ENCODE measurements around the gene ZNHIT6. TPM values are rescaled to one million over a fixed set of nuclear protein-coding genes. Genes with fewer than 3 reads are reported as not detected.
"Not testable (repeated sequence)": the region's sequence is repeated elsewhere in the genome, so short reads cannot be mapped to it uniquely, and the experiment has no call there.

ZNHIT6 gene, protein sequence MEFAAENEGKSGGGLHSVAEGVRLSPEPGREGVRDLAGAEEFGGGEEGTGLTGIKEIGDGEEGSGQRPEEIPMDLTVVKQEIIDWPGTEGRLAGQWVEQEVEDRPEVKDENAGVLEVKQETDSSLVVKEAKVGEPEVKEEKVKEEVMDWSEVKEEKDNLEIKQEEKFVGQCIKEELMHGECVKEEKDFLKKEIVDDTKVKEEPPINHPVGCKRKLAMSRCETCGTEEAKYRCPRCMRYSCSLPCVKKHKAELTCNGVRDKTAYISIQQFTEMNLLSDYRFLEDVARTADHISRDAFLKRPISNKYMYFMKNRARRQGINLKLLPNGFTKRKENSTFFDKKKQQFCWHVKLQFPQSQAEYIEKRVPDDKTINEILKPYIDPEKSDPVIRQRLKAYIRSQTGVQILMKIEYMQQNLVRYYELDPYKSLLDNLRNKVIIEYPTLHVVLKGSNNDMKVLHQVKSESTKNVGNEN
- total RNA-seq: 24.6 and 26.3 TPM in 2 replicates

DNA sequence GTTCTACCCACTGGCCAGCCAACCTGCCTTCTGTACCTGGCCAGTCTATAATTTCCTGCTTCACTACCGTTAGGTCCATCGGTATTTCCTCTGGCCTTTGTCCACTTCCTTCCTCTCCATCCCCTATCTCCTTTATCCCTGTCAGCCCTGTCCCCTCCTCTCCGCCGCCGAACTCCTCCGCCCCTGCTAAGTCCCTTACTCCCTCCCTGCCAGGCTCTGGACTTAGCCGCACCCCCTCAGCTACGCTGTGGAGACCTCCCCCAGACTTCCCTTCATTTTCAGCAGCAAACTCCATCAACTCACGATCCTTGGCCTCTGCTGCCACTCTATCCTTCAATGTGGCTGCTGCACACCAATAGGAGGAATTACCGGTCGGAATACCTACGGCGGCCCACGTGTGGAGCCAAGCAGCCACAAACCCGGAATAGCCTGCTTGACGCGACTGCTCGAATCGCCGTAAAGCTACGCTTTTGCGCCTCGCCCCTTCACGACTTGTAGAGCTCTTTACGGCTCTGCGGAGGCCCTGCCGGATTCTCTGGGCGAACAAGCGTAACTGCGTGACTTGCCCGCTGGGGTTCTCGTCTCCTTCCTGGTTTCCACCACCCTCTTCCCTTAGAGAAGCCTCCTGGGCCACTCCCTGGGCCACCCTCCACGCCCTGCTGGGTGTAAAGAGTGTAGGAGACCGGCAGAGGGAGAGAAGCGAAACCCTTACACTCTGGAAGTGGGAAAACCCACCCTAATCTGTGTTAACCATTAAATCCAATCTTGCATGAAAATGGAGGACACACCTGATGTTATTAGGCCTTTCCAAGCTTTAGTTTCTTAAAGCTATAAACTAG, at the start of gene ZNHIT6:
Gene ZNHIT6, minus strand, starts transcription at position 444 of the 839 bp plus-strand sequence. Its CDS starts 149 bp downstream, at position 295.
- intact Hi-C loops (cut with micrococcal nuclease): loop anchor here (1.0 to 10.0 kb wide), 12 partner anchors 85 to 1699 kb away; partner anchors contain the start of genes BCL10, C1orf52, CCN1 and ODF2L
- no peaks in the 10 kb centered on the region for H3K9me3 Mint-ChIP-seq
- no peak within 1 kb of the TSS for H3K27ac Mint-ChIP-seq
- H3K36me3 Mint-ChIP-seq (ENCODE audit: low read depth): peaks cover 20% of the 10 kb centered on the region
- DNase-seq (ENCODE audit: low spot score): peak; percentile 82
- H3K4me1 Mint-ChIP-seq (ENCODE audit: low read depth): peaks cover 11% of the 10 kb centered on the region
- H3K27me3 Mint-ChIP-seq (ENCODE audit: insufficient read depth): no peaks in the 10 kb centered on the region
- no peak within 1 kb of the TSS for H3K4me3 Mint-ChIP-seq

GRCh38 chr1:85756864-85757263, 48.6 kb upstream of the ZNHIT6 start:
- Mint-ChIP-seq H3K27me3 (ENCODE audit: insufficient read depth) (no peaks in the 10 kb centered on the region), H3K27ac (no peak overlapping the region), H3K4me3 (no peak overlapping the region), H3K36me3 (ENCODE audit: low read depth) (no peaks in the 10 kb centered on the region), H3K9me3 (no peaks in the 10 kb centered on the region), H3K4me1 (ENCODE audit: low read depth) (no peaks in the 10 kb centered on the region)
- intact Hi-C loops (cut with micrococcal nuclease): no loop called here
- DNase-seq (ENCODE audit: low spot score): no peak

DNA sequence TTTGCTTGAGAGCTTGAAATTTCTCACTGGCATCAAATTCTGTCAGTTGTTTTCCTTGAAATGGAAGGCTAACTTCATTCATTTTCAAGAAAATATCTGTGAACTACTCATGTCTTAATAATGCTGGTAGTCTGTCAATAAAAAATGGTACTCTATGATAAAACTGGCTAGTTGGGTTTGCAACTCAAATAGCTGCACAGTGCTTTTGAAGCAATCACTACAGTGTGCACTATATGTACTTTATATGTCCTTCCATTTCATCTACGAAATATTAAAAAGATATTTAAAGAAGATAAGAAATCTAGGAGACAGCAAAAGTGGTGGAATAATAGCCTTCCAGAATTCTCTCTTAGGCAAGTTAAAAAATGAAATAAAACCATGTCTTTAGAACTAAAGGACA, 39.9 kb upstream of the ZNHIT6 start:
- no peaks in the 10 kb centered on the region for H3K36me3 Mint-ChIP-seq (ENCODE audit: low read depth)
- H3K4me1 Mint-ChIP-seq (ENCODE audit: low read depth): no peaks in the 10 kb centered on the region
- peaks cover 2% of the 10 kb centered on the region for H3K27me3 Mint-ChIP-seq (ENCODE audit: insufficient read depth)
- no peak overlapping the region for H3K27ac Mint-ChIP-seq
- no peaks in the 10 kb centered on the region for H3K9me3 Mint-ChIP-seq
- intact Hi-C loops (cut with micrococcal nuclease): no loop called here
- DNase-seq (ENCODE audit: low spot score): no peak
- no peak overlapping the region for H3K4me3 Mint-ChIP-seq

DNA sequence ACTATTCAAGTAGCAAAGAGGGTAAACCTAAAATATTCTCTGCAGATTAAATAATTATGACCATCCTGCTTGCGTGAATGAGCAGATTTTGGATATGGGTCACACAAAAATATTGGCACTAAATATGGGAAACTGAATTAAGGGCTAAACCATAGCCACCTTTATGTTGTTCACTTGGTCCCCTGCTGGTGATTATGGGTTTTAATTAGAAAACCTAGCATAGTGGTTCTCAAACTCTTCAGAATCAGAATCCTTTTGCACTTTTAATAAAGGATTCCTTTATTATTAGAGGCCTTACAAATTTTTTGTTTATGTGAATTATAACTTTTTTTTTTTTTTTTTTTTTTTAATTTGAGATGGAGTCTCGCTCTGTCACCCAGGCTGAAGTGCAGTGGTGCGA, 38.5 kb upstream of the ZNHIT6 start:
- peaks cover 8% of the 10 kb centered on the region for H3K27me3 Mint-ChIP-seq (ENCODE audit: insufficient read depth)
- no peaks in the 10 kb centered on the region for H3K36me3 Mint-ChIP-seq (ENCODE audit: low read depth)
- no peak overlapping the region for H3K27ac Mint-ChIP-seq
- no peak for DNase-seq (ENCODE audit: low spot score)
- no peak overlapping the region for H3K4me3 Mint-ChIP-seq
- no peaks in the 10 kb centered on the region for H3K9me3 Mint-ChIP-seq
- H3K4me1 Mint-ChIP-seq (ENCODE audit: low read depth): no peaks in the 10 kb centered on the region
- intact Hi-C loops (cut with micrococcal nuclease): no loop called here

GRCh38 chr1:85743814-85744213, 35.6 kb upstream of the ZNHIT6 start:
- no peaks in the 10 kb centered on the region for H3K36me3 Mint-ChIP-seq (ENCODE audit: low read depth)
- no peak overlapping the region for H3K27ac Mint-ChIP-seq

GRCh38 chr1:85734931-85735330, 26.7 kb upstream of the ZNHIT6 start:
- Mint-ChIP-seq H3K36me3 (ENCODE audit: low read depth) (no peaks in the 10 kb centered on the region), H3K4me3 (no peak overlapping the region), H3K4me1 (ENCODE audit: low read depth) (no peaks in the 10 kb centered on the region), H3K9me3 (no peaks in the 10 kb centered on the region), H3K27ac (no peak overlapping the region), H3K27me3 (ENCODE audit: insufficient read depth) (no peaks in the 10 kb centered on the region)
- no peak for DNase-seq (ENCODE audit: low spot score)
- intact Hi-C loops (cut with micrococcal nuclease): no loop called here

More at GRCh38 chr1:85743814-85744213, 35.6 kb upstream of the ZNHIT6 start:
- H3K27me3 Mint-ChIP-seq (ENCODE audit: insufficient read depth): peaks cover 8% of the 10 kb centered on the region
- no peak for DNase-seq (ENCODE audit: low spot score)
- H3K9me3 Mint-ChIP-seq: no peaks in the 10 kb centered on the region
- intact Hi-C loops (cut with micrococcal nuclease): no loop called here
- no peak overlapping the region for H3K4me3 Mint-ChIP-seq
- no peaks in the 10 kb centered on the region for H3K4me1 Mint-ChIP-seq (ENCODE audit: low read depth)

- Mint-ChIP-seq H3K27me3 (ENCODE audit: insufficient read depth) (no peaks in the 10 kb centered on the region), H3K9me3 (peaks cover 16% of the 10 kb centered on the region), H3K4me1 (ENCODE audit: low read depth) (peaks cover 5% of the 10 kb centered on the region), H3K36me3 (ENCODE audit: low read depth) (no peaks in the 10 kb centered on the region), H3K4me3 (no peak overlapping the region), H3K27ac (no peak overlapping the region)
- intact Hi-C loops (cut with micrococcal nuclease): no loop called here
- no peak for DNase-seq (ENCODE audit: low spot score)
Measured at GRCh38 chr1:85718678-85719340, 10.6 kb upstream of the ZNHIT6 start.

DNA sequence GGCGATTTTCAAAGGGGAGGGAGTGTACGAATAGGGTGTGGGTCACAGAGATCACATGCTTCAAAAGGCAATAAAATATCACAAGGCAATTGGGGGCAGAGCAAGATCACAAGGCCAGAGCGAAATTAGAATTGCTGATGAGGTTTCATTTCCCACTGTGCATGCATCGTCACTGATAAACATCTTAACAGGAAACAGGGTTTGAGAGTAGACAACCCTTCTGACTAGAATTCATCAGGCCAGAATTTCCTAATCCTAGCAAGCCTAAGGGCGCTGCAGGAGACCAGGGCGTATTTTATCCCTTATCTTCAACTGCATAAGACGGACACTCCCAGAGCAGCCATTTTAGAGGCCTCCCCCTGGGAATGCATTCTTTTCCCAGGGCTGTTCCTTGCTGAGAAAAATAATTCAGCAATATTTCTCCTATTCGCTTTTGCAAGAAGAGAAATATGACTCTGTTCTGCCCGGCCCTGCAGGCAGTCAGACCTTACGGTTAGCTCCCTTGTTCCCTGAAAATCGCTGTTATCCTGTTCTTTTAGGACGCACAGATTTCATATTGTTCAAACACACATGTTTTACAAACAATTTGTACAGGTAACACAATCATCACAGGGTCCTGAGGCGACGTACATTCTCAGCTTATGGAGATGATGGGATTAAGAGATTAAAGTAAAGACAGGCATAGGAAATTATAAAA, 6.3 kb upstream of the ZNHIT6 start:
- intact Hi-C loops (cut with micrococcal nuclease); H3K4me3 Mint-ChIP-seq; DNase-seq (ENCODE audit: low spot score); H3K4me1 Mint-ChIP-seq (ENCODE audit: low read depth); H3K27me3 Mint-ChIP-seq (ENCODE audit: insufficient read depth); H3K27ac Mint-ChIP-seq; H3K36me3 Mint-ChIP-seq (ENCODE audit: low read depth): not testable (repeated sequence)
- H3K9me3 Mint-ChIP-seq: peaks cover 14% of the 10 kb centered on the region

DNA sequence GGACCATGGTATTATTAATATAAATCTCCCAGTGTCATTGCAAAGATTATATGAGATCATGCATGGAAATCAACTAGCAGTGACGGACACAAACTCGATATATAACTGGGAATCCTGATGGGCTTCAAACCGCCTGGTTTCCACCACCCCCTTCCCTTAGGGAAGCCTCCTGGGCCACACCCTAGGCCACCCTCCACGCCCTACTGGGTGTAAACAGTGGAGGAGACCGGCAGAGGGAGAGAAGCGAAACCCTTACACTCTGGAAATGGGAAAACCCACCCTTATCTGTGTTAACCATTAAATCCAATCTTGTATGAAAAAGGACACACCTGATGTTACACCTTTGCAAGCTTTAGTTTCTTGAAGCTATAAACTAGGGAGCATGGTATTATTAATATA, 595 bp upstream of the ZNHIT6 start:
- H3K27ac Mint-ChIP-seq: no peak overlapping the region
- H3K4me3 Mint-ChIP-seq: no peak overlapping the region
- peaks cover 16% of the 10 kb centered on the region for H3K36me3 Mint-ChIP-seq (ENCODE audit: low read depth)
- no peak for DNase-seq (ENCODE audit: low spot score)
- peaks cover 3% of the 10 kb centered on the region for H3K9me3 Mint-ChIP-seq
- intact Hi-C loops (cut with micrococcal nuclease): loop anchor here (1.0 to 10.0 kb wide), 12 partner anchors 86 to 1698 kb away; partner anchors contain the start of genes BCL10, C1orf52, CCN1 and ODF2L
- H3K4me1 Mint-ChIP-seq (ENCODE audit: low read depth): peaks cover 5% of the 10 kb centered on the region
- peaks cover 3% of the 10 kb centered on the region for H3K27me3 Mint-ChIP-seq (ENCODE audit: insufficient read depth)

DNA sequence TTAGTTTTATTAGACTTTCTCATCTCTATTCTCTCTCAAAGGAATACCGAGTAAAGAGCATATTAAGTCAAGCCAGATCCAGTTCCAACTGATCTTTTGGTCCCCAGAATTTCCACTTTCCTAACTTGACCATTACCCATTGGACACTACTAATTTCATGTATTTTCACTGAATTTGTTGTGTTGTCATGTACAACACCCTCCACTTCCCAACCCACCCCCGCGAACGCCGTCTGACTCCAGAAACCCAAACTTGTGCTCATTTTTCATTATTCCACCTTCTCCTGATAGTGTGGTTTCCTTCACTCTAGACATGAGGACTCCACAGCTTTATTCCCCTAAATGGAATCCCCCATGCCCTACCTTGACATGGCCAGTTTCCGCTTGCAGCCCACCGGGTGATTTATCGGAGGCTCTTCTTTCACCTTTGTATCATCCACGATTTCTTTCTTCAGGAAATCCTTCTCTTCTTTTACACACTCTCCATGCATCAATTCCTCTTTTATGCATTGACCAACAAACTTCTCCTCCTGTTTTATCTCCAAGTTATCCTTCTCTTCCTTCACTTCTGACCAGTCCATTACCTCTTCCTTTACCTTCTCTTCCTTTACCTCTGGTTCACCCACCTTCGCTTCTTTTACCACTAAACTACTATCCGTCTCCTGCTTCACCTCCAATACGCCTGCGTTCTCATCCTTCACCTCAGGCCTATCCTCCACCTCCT, 805 bp downstream of the ZNHIT6 start:
- DNase-seq (ENCODE audit: low spot score): no peak
- Mint-ChIP-seq H3K27me3 (ENCODE audit: insufficient read depth) (no peaks in the 10 kb centered on the region), H3K36me3 (ENCODE audit: low read depth) (peaks cover 22% of the 10 kb centered on the region), H3K27ac (no peak overlapping the region), H3K4me1 (ENCODE audit: low read depth) (peaks cover 13% of the 10 kb centered on the region), H3K9me3 (no peaks in the 10 kb centered on the region), H3K4me3 (no peak overlapping the region)
- intact Hi-C loops (cut with micrococcal nuclease): loop anchor here (5.0 to 10.0 kb wide), 7 partner anchors 410 to 1700 kb away; partner anchors contain the start of genes ODF2L, SH3GLB1 and SSX2IP

- peaks cover 32% of the 10 kb centered on the region for H3K36me3 Mint-ChIP-seq (ENCODE audit: low read depth)
- H3K4me3 Mint-ChIP-seq: peak overlapping the region; percentile 66
- H3K27ac Mint-ChIP-seq: no peak overlapping the region
- H3K9me3 Mint-ChIP-seq: no peaks in the 10 kb centered on the region
- intact Hi-C loops (cut with micrococcal nuclease): loop anchor here (5.0 to 10.0 kb wide), 7 partner anchors 409 to 1701 kb away; partner anchors contain the start of genes ODF2L, SH3GLB1 and SSX2IP
- H3K27me3 Mint-ChIP-seq (ENCODE audit: insufficient read depth): no peaks in the 10 kb centered on the region
- peaks cover 13% of the 10 kb centered on the region for H3K4me1 Mint-ChIP-seq (ENCODE audit: low read depth)
- no peak for DNase-seq (ENCODE audit: low spot score)
Measured at GRCh38 chr1:85705940-85706339, 2.3 kb downstream of the ZNHIT6 start.

Data from activated T-helper 1 cell treated with anti-CD3 and anti-CD28 coated beads, Interleukin-12 subunit alpha, Interleukin-12 subunit beta, Interleukin-2, Interleukin-4 antibody, amounts not matched to agents 30 ng/mL and 10 ng/mL and 1 ng/mL, durations not matched to agents 14 hours and 24 hours and 36 hours (primary cell).